ENCODE data around the gene MYO1D. TPM values are rescaled to one million over a fixed set of nuclear protein-coding genes. Genes with fewer than 3 reads are reported as not detected.

MYO1D gene
- total RNA-seq, 1 experiment from 2014 or later: 206 TPM

GRCh38 chr17:32529604-32530003 lies 347.3 kb downstream of the MYO1D start:
- POLR2A ChIA-PET: no interaction called here

GRCh38 chr17:32528825-32529224 lies 348.1 kb downstream of the MYO1D start:
- no peaks in the 10 kb centered on the region for H3K9me3 Mint-ChIP-seq (ENCODE audit: unreplicated experiment)
- H3K4me3 ChIP-seq (ENCODE audit: low read depth, low read length): no peak overlapping the region
- TF ChIP-seq CTCF (IDR thresholded peaks at IDR 0.05; ENCODE audit: insufficient read depth in 1 of 2, low read depth in 1 of 2, low read length in 1 of 2, severe bottlenecking in 1 of 2, unreplicated experiment in 1 of 2): no peak
- intact Hi-C loops (cut with micrococcal nuclease; ENCODE audit: unreplicated experiment): no loop called here
- POLR2A ChIA-PET: no interaction called here
- H3K27ac Mint-ChIP-seq (ENCODE audit: unreplicated experiment): no peak overlapping the region
- H3K4me1 Mint-ChIP-seq (ENCODE audit: low read depth, unreplicated experiment): no peaks in the 10 kb centered on the region
- no peaks in the 10 kb centered on the region for H3K9me3 ChIP-seq
- H3K27me3 ChIP-seq (replicated peaks; ENCODE audit: control insufficient read depth, insufficient read depth, low read length): no peaks in the 10 kb centered on the region
- peaks cover 3% of the 10 kb centered on the region for H3K36me3 ChIP-seq (ENCODE audit: control insufficient read depth, insufficient read depth, low read length)
- peaks cover 47% of the 10 kb centered on the region for H3K36me3 Mint-ChIP-seq (ENCODE audit: insufficient read depth, unreplicated experiment)
- H3K4me1 ChIP-seq: no peaks in the 10 kb centered on the region
- CTCF ChIA-PET: no interaction called here
- BruUV-seq (replicated peaks): no TSS peak
- no peak for DNase-seq
- H3K4me3 Mint-ChIP-seq (ENCODE audit: unreplicated experiment): no peak overlapping the region
- no peaks in the 10 kb centered on the region for H3K27me3 Mint-ChIP-seq (ENCODE audit: insufficient read depth, unreplicated experiment)

More at GRCh38 chr17:32529604-32530003, 347.3 kb downstream of the MYO1D start:
- no peaks in the 10 kb centered on the region for H3K9me3 ChIP-seq
- CTCF ChIA-PET: no interaction called here
- no peak overlapping the region for H3K4me3 ChIP-seq (ENCODE audit: low read depth, low read length)
- intact Hi-C loops (cut with micrococcal nuclease; ENCODE audit: unreplicated experiment): no loop called here
- no peak for DNase-seq
- Mint-ChIP-seq H3K9me3 (ENCODE audit: unreplicated experiment) (no peaks in the 10 kb centered on the region), H3K4me3 (ENCODE audit: unreplicated experiment) (no peak overlapping the region), H3K4me1 (ENCODE audit: low read depth, unreplicated experiment) (peaks cover 3% of the 10 kb centered on the region), H3K27ac (ENCODE audit: unreplicated experiment) (no peak overlapping the region), H3K27me3 (ENCODE audit: insufficient read depth, unreplicated experiment) (no peaks in the 10 kb centered on the region), H3K36me3 (ENCODE audit: insufficient read depth, unreplicated experiment) (peaks cover 45% of the 10 kb centered on the region)
- H3K4me1 ChIP-seq: no peaks in the 10 kb centered on the region
- H3K36me3 ChIP-seq (ENCODE audit: control insufficient read depth, insufficient read depth, low read length): peaks cover 3% of the 10 kb centered on the region
- no peak for TF ChIP-seq CTCF (IDR thresholded peaks at IDR 0.05; ENCODE audit: insufficient read depth in 1 of 2, low read depth in 1 of 2, low read length in 1 of 2, severe bottlenecking in 1 of 2, unreplicated experiment in 1 of 2)
- BruUV-seq (replicated peaks): no TSS peak
- H3K27me3 ChIP-seq (replicated peaks; ENCODE audit: control insufficient read depth, insufficient read depth, low read length): no peaks in the 10 kb centered on the region

- H3K27ac Mint-ChIP-seq (ENCODE audit: unreplicated experiment): no peak overlapping the region
- ChIA-PET POLR2A (no interaction called here), CTCF (no interaction called here)
- no peaks in the 10 kb centered on the region for H3K4me1 Mint-ChIP-seq (ENCODE audit: low read depth, unreplicated experiment)
- no peak overlapping the region for H3K4me3 Mint-ChIP-seq (ENCODE audit: unreplicated experiment)
- H3K9me3 Mint-ChIP-seq (ENCODE audit: unreplicated experiment): no peaks in the 10 kb centered on the region
- DNase-seq: no peak
- Histone ChIP-seq H3K4me3 (ENCODE audit: low read depth, low read length) (no peak overlapping the region), H3K4me1 (no peaks in the 10 kb centered on the region), H3K36me3 (ENCODE audit: control insufficient read depth, insufficient read depth, low read length) (no peaks in the 10 kb centered on the region; the same call in 1 of the 2 replicates), H3K9me3 (no peaks in the 10 kb centered on the region), H3K27me3 (replicated peaks; ENCODE audit: control insufficient read depth, insufficient read depth, low read length) (no peaks in the 10 kb centered on the region)
- H3K27me3 Mint-ChIP-seq (ENCODE audit: insufficient read depth, unreplicated experiment): no peaks in the 10 kb centered on the region
- BruUV-seq (replicated peaks): no TSS peak
- intact Hi-C loops (cut with micrococcal nuclease; ENCODE audit: unreplicated experiment): no loop called here
- no peak for TF ChIP-seq CTCF (IDR thresholded peaks at IDR 0.05; ENCODE audit: insufficient read depth in 1 of 2, low read depth in 1 of 2, low read length in 1 of 2, severe bottlenecking in 1 of 2, unreplicated experiment in 1 of 2)
- H3K36me3 Mint-ChIP-seq (ENCODE audit: insufficient read depth, unreplicated experiment): peaks cover 48% of the 10 kb centered on the region
Observed at GRCh38 chr17:32527146-32527545, 349.8 kb downstream of the MYO1D start.
